ENCODE measurements around the gene GNA15. TPM values are rescaled to one million over a fixed set of nuclear protein-coding genes. Genes with fewer than 3 reads are reported as not detected.
"Not testable (repeated sequence)": the region's sequence is repeated elsewhere in the genome, so short reads cannot be mapped to it uniquely, and the experiment has no call there.

Gene GNA15
- total RNA-seq, 1 experiment from 2014 or later: 0.19 TPM

GRCh38 chr19:3190921-3191805, 55.3 kb downstream of the GNA15 start:
- DNase-seq (ENCODE audit: low spot score): no peak

DNA sequence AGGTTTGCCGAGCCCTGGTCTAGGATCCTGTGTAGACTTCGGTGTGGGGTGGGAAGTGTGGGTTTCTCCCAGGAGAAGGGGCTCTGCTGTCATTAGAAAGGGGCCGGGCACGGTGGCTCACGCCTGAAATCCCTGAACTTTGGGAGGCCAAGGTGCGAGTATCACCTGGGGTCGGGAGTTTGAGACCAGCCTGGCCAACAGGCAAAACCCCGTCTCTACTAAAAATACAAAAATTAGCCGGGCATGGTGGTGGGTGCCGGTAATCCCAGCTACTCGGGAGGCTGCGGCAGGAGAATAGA, 55.9 kb downstream of the GNA15 start:
- not testable (repeated sequence) for DNase-seq (ENCODE audit: low spot score)

DNA sequence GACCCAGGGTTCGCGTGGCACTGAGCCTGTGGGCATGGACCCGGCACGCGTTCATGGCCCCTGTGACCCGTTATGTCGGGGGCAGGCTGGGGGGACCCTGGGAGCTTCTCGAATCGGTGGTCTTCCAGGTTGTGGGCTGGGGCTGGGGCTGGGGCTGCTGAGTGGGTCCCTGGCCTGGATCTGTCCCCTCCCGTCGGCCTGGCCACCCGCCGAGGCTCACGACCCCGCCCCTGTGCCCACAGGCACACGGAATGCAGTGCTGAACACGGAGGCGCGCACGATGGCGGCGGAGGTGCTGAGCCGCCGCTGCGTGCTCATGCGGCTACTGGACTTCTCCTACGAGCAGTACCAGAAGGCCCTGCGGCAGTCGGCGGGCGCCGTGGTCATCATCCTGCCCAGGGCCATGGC, 56.4 kb downstream of the GNA15 start:
- DNase-seq (ENCODE audit: low spot score): no peak

GRCh38 chr19:3192684-3193083, 56.9 kb downstream of the GNA15 start:
- no peak for DNase-seq (ENCODE audit: low spot score)

DNA sequence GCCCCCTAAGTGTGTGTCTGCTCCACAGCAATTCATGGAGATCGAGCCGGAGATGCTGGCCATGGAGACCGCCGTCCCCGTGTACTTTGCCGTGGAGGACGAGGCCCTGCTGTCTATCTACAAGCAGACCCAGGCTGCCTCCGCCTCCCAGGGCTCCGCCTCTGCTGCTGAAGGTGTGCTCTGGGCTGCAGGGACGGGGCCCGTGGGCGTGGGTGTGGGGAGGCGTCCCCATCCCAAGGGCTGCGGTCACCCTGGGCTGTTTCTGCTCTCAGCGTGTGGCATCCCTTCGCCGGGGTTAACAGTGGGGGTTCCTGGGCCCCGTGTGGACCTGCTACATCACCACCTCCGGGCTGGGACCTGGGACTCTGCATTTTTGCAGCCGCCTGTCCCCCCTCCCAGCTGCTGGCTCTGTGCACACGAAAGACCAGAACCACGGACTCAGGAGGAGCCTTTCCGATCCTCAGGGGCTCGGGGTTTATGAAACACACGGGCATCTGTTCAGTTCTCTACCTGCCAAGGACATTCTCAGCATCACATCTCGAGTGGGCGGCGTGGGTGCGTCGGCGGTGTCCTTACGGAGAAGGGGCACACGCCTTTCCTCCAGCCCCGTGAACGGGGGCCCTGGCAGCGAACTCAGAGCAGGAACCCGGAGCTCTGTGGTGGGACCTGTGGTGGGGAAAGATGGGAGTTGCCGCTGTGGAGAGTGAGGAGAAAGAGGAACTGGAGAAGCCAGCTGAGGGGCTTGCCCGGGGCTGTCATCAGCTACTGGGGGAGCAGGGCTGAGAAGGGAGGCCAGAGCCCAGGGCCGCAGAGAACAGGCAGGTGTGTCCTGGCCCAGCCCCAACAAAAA, 57.6 kb downstream of the GNA15 start:
- no peak for DNase-seq (ENCODE audit: low spot score)

GRCh38 chr19:3194106-3195087, 58.6 kb downstream of the GNA15 start:
- no peak for DNase-seq (ENCODE audit: low spot score)

GRCh38 chr19:3196064-3196932, 60.5 kb downstream of the GNA15 start:
- no peak for DNase-seq (ENCODE audit: low spot score)

GRCh38 chr19:3196933-3197205, 61.0 kb downstream of the GNA15 start:
- DNase-seq (ENCODE audit: low spot score): no peak

GRCh38 chr19:3198901-3199700, 63.3 kb downstream of the GNA15 start:
- DNase-seq (ENCODE audit: low spot score): no peak

- DNase-seq (ENCODE audit: low spot score): no peak
These were observed 65.4 kb downstream of the GNA15 start for GRCh38 chr19:3201072-3201700.

GRCh38 chr19:3201911-3202310, 66.1 kb downstream of the GNA15 start:
- no peak for DNase-seq (ENCODE audit: low spot score)

DNA sequence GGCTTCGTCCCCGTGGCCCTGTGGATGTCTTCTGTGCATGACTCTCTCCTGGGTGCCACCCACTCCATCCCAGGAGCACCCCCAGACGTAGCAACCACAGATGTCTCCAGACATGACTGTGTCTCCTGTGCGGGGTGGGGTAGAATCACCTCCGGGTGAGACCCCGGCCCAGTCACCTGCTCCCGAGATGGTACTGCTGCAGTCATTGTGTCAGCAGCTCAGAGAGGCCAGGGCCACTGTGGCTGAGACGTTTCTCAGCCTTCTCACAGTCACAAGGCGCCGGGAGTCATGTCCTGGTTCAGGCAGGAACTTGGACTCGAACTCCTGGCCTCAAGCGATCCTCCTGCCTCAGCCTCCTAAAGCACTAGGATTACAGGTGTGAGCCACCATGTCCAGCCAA, 66.5 kb downstream of the GNA15 start:
- no peak for DNase-seq (ENCODE audit: low spot score)

GRCh38 chr19:3202895-3203294, 67.1 kb downstream of the GNA15 start:
- not testable (repeated sequence) for DNase-seq (ENCODE audit: low spot score)

- no peak for DNase-seq (ENCODE audit: low spot score)
These were observed 68.2 kb downstream of the GNA15 start for GRCh38 chr19:3203805-3204645.

- no peak for DNase-seq (ENCODE audit: low spot score)
These were observed 68.9 kb downstream of the GNA15 start for GRCh38 chr19:3204646-3205275.

DNA sequence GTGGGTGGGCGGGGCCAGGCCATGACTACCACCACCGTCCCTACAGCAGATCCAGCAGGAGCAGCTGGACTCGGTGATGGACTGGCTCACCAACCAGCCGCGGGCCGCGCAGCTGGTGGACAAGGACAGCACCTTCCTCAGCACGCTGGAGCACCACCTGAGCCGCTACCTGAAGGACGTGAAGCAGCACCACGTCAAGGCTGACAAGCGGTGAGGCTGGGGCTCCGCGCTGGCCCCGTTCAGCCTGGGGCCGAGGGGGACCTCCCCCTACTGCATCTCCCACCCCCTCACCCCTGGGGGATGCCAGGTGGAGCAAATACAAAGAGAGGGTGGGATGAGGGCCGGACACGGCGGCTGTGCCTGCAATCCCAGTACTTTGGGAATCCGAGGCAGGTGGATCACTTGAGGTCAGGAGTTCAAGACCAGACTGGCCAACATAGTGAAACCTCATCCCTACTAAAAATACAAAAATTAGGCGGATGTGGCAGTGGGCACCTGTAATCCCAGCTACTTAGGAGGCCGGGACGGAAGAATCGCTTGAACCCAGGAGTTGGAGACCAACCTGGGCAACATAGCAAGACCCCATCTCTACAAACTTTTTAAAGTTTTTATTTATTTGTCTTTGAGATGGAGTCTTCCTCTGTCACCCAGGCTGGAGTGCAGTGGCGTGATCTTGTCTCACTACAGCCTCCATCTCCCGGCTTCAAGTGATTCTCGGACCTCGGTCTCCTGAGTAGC, 70.6 kb downstream of the GNA15 start:
- DNase-seq (ENCODE audit: low spot score): no peak

DNA sequence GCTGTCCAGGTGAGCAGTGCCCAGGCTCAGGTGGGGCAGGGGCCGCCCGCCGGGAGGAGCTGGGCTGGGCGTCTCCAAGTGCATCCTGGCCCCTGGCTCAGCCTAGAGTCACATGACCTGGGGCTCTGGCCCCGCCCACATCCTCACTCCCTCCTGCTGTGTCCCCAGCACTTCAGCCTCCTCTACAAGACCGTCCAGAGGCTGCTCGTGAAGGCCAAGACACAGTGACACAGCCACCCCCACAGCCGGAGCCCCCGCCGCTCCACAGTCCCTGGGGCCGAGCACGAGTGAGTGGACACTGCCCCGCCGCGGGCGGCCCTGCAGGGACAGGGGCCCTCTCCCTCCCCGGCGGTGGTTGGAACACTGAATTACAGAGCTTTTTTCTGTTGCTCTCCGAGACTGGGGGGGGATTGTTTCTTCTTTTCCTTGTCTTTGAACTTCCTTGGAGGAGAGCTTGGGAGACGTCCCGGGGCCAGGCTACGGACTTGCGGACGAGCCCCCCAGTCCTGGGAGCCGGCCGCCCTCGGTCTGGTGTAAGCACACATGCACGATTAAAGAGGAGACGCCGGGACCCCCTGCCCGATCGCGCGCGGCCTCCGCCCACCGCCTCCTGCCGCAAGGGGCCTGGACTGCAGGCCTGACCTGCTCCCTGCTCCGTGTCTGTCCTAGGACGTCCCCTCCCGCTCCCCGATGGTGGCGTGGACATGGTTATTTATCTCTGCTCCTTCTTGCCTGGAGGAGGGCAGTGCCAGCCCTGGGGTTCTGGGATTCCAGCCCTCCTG, 71.8 kb downstream of the GNA15 start:
- peak; percentile 43 for DNase-seq (ENCODE audit: low spot score)
